Neural cell (in vitro differentiated cells): ENCODE measurements around the gene ADGRD1. TPM values are rescaled to one million over a fixed set of nuclear protein-coding genes. Genes with fewer than 3 reads are reported as not detected.

Experiments used
- H2AFZ ChIP-seq: fragments of 200-600, 300-800 bp; sonication (generic), shearing (Covaris generic); 2 replicates; pipeline ENCODE4 v1.6.0; 2014; ENCODE audit warnings: low read depth, mild to moderate bottlenecking, antibody characterized with exemption, low read length, moderate library complexity
- H3F3A ChIP-seq: fragments of 200-600 bp; shearing (Covaris generic); 2 replicates; pipeline ENCODE4 v1.6.1; 2016; ENCODE audit warnings: mild to moderate bottlenecking, moderate library complexity, mixed read lengths, antibody characterized with exemption, low read length; ENCODE audit not compliant: insufficient read depth, poor library complexity, severe bottlenecking
- H3K27ac ChIP-seq: fragments of 200-600, 300-800 bp; sonication (generic), shearing (Covaris generic); 2 replicates; pipeline ENCODE4 v1.5.1; 2014; ENCODE audit warnings: mild to moderate bottlenecking, low read length, moderate library complexity
- H3K27me3 ChIP-seq: fragments of 300-800, 200-600 bp; sonication (generic), shearing (Covaris generic); 2 replicates; pipeline ENCODE4 v1.6.0; 2014; ENCODE audit warnings: mild to moderate bottlenecking, low read depth, low read length, moderate library complexity; ENCODE audit not compliant: insufficient read depth
- H3K36me3 ChIP-seq: fragments of 300-800, 200-600 bp; sonication (generic), shearing (Covaris generic); 2 replicates; pipeline ENCODE4 v1.5.1; 2014; ENCODE audit warnings: mild to moderate bottlenecking, antibody characterized with exemption, low read length, moderate library complexity; ENCODE audit not compliant: insufficient read depth
- H3K4me2 ChIP-seq: fragments of 300-800, 200-600 bp; sonication (generic), shearing (Covaris generic); 2 replicates; pipeline ENCODE4 v1.6.0; 2014; ENCODE audit warnings: mild to moderate bottlenecking, low read length
- H3K4me3 ChIP-seq: fragments of 300-800, 200-600 bp; sonication (generic), shearing (Covaris generic); 2 replicates; pipeline ENCODE4 v1.5.1; 2014; ENCODE audit warnings: mild to moderate bottlenecking, low read length, moderate library complexity
- H3K79me2 ChIP-seq: fragments of 200-600 bp; shearing (Covaris generic); replicated peaks from 2 replicates; pipeline ENCODE4 v1.6.0; 2014; ENCODE audit warnings: mild to moderate bottlenecking, low read length, moderate library complexity; ENCODE audit not compliant: insufficient read depth
- H3K9ac ChIP-seq: fragments of 300-800, 200-600 bp; sonication (generic), shearing (Covaris generic); 2 replicates; pipeline ENCODE4 v1.6.1; 2016; ENCODE audit warnings: mild to moderate bottlenecking, low read length, mixed read lengths
- H3K9me2 ChIP-seq: fragments of 200-600 bp; shearing (Covaris generic); 2 replicates; pipeline ENCODE4 v1.6.1; 2016; ENCODE audit warnings: mild to moderate bottlenecking, low read length, mixed read lengths; ENCODE audit not compliant: insufficient read depth
- H3K9me3 ChIP-seq: fragments of 200-600, 300-800 bp; sonication (generic), shearing (Covaris generic); 2 replicates; pipeline ENCODE4 v1.6.1; 2016; ENCODE audit warnings: mild to moderate bottlenecking, mixed run types, low read length, moderate library complexity, mixed read lengths
- H4K20me1 ChIP-seq: fragments of 200-600 bp; shearing (Covaris generic); 2 replicates; pipeline ENCODE4 v1.6.1; 2016; ENCODE audit warnings: mild to moderate bottlenecking, mixed run types; ENCODE audit not compliant: insufficient read depth
- EP300 ChIP-seq: fragments of 450-650 bp; conservative IDR thresholded peaks from 2 replicates; pipeline ENCODE4 v1.6.1; 2014; ENCODE audit warnings: antibody characterized with exemption, mild to moderate bottlenecking, moderate library complexity; ENCODE audit not compliant: poor library complexity, severe bottlenecking
- EZH2 ChIP-seq: fragments of 200-600, 300-800 bp; shearing (Covaris generic), sonication (generic); IDR thresholded peaks from 2 replicates; pipeline ENCODE4 v1.6.1; 2014; ENCODE audit warnings: antibody characterized with exemption, low read length, borderline replicate concordance, mild to moderate bottlenecking; ENCODE audit not compliant: insufficient read depth, poor library complexity, severe bottlenecking
- MXI1 ChIP-seq: fragments of 450-650 bp; conservative IDR thresholded peaks from 2 replicates; pipeline ENCODE4 v1.6.1; 2014; ENCODE audit warnings: antibody characterized with exemption, mild to moderate bottlenecking; ENCODE audit not compliant: poor library complexity, severe bottlenecking
- POLR2AphosphoS5 ChIP-seq: IDR thresholded peaks from 2 replicates; pipeline ENCODE4 v1.6.1; 2012
- RAD21 ChIP-seq: fragments of 450-650 bp; conservative IDR thresholded peaks from 2 replicates; pipeline ENCODE4 v1.6.1; 2014; ENCODE audit warnings: antibody characterized with exemption, mild to moderate bottlenecking, moderate library complexity
- SMC3 ChIP-seq: fragments of 450-650 bp; conservative IDR thresholded peaks from 2 replicates; pipeline ENCODE4 v1.6.1; 2014; ENCODE audit warnings: antibody characterized with exemption, mild to moderate bottlenecking, moderate library complexity; ENCODE audit not compliant: poor library complexity
- TAF1 ChIP-seq: IDR thresholded peaks from 2 replicates; pipeline ENCODE4 v1.6.1; 2012; ENCODE audit warnings: low read depth
- polyA plus RNA-seq: library from polyadenylated mRNA; depleted of rRNA; stranded (reverse); fragments of >200 nt; gene quantifications from 2 replicates; pipeline ENCODE4 v1.2.3, GENCODE V29; 2014
- TF ChIP-seq, protein P1 (sequence below): fragments of 450-650 bp; IDR thresholded peaks from 2 replicates; pipeline ENCODE4 v1.5.1; 2014; ENCODE audit warnings: antibody characterized with exemption, mild to moderate bottlenecking, moderate library complexity; ENCODE audit not compliant: poor library complexity, severe bottlenecking
- TF ChIP-seq, protein P2 (sequence below): IDR thresholded peaks from 2 replicates; pipeline ENCODE4 v1.6.1; 2012; ENCODE audit warnings: borderline replicate concordance

The ADGRD1 gene
- polyA plus RNA-seq, 1 donor from 2014 or later = 1.7 TPM

DNA sequence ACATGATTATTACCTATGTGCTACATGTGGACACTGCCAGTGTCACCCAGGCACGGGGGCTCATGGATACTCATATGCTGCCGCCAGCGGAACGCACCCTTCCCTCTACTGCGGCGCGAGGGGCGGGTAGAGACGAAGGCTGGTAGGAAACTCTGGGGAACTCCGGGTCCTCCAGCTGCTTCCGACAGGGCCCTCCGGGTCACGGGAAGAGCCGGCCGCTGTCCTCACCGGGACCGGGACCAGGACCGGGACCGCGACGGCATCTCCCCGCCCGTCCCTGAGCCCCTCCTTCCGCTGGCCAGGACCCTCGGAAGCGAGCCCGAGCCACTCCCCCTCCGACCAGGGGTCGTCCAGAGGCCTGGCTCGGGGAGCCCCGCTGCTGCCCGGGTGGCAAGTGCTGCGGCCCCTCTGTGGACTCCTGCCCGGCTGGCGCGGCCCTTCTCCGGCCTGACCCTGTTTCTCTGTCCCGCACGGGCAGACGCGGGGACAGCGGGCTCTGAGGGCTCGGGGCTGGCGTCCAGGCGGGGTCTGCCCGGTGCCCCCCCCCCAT, 209.6 kb downstream of the ADGRD1 start:
- Histone ChIP-seq H3F3A (no peaks in the 10 kb centered on the region), H3K27ac (no peak overlapping the region), H3K9me2 (no peaks in the 10 kb centered on the region), H4K20me1 (no peaks in the 10 kb centered on the region), H3K79me2 (no peaks in the 10 kb centered on the region), H3K9ac (no peak overlapping the region), H2AFZ (no peak overlapping the region), H3K36me3 (no peaks in the 10 kb centered on the region), H3K4me3 (no peak overlapping the region), H3K27me3 (no peaks in the 10 kb centered on the region), H3K4me2 (no peak overlapping the region), H3K9me3 (no peaks in the 10 kb centered on the region)
- TF ChIP-seq TAF1 (no peak), EZH2 (no peak), RAD21 (no peak), SMC3 (no peak), MXI1 (no peak), EP300 (no peak), POLR2AphosphoS5 (no peak)
- TF ChIP-seq, protein P1, sequence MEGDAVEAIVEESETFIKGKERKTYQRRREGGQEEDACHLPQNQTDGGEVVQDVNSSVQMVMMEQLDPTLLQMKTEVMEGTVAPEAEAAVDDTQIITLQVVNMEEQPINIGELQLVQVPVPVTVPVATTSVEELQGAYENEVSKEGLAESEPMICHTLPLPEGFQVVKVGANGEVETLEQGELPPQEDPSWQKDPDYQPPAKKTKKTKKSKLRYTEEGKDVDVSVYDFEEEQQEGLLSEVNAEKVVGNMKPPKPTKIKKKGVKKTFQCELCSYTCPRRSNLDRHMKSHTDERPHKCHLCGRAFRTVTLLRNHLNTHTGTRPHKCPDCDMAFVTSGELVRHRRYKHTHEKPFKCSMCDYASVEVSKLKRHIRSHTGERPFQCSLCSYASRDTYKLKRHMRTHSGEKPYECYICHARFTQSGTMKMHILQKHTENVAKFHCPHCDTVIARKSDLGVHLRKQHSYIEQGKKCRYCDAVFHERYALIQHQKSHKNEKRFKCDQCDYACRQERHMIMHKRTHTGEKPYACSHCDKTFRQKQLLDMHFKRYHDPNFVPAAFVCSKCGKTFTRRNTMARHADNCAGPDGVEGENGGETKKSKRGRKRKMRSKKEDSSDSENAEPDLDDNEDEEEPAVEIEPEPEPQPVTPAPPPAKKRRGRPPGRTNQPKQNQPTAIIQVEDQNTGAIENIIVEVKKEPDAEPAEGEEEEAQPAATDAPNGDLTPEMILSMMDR = no peak
- TF ChIP-seq, protein P2, sequence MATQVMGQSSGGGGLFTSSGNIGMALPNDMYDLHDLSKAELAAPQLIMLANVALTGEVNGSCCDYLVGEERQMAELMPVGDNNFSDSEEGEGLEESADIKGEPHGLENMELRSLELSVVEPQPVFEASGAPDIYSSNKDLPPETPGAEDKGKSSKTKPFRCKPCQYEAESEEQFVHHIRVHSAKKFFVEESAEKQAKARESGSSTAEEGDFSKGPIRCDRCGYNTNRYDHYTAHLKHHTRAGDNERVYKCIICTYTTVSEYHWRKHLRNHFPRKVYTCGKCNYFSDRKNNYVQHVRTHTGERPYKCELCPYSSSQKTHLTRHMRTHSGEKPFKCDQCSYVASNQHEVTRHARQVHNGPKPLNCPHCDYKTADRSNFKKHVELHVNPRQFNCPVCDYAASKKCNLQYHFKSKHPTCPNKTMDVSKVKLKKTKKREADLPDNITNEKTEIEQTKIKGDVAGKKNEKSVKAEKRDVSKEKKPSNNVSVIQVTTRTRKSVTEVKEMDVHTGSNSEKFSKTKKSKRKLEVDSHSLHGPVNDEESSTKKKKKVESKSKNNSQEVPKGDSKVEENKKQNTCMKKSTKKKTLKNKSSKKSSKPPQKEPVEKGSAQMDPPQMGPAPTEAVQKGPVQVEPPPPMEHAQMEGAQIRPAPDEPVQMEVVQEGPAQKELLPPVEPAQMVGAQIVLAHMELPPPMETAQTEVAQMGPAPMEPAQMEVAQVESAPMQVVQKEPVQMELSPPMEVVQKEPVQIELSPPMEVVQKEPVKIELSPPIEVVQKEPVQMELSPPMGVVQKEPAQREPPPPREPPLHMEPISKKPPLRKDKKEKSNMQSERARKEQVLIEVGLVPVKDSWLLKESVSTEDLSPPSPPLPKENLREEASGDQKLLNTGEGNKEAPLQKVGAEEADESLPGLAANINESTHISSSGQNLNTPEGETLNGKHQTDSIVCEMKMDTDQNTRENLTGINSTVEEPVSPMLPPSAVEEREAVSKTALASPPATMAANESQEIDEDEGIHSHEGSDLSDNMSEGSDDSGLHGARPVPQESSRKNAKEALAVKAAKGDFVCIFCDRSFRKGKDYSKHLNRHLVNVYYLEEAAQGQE = no peak

DNA sequence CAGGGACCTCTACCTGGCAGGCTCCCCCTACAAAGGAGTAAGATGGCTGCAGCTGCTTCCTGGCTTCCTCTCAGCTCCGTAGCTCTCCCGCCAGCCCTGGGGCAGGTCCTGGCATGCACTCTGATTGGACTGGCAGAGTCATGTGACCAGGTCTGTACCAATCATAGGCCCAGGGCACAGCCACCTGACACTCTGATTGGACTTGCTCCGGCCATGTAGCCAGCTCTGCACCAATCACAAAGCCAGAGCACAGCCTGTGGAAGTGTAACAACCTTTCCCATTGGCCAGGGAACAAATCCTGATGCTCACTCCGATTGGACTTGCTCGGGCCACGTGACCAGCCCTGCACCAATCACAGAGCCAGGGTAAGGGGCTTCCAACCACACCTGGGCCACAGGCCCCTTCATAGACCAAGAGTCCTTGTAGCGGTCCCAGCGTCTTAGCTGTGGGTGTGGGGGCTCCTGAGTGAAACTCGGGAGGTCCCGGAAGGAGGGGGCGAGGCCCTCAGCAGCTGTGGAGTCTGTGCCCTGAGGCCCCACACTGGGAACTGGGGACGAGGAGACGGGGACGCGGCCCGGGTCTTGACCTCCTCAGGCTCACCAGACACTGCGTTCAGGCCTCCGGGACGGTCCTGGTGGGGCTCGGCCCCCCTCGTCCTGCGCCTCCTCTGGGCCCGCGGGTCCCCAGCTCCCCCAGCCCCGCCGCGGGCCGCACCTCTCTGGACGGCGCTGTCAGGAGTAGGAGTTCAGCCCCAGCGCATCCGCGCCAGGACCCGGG, 210.6 kb downstream of the ADGRD1 start:
- Histone ChIP-seq H3K4me3 (no peak overlapping the region), H3K27ac (no peak overlapping the region), H3K36me3 (no peaks in the 10 kb centered on the region), H2AFZ (no peak overlapping the region), H3K9me3 (no peaks in the 10 kb centered on the region), H3K4me2 (no peak overlapping the region), H3K9ac (no peak overlapping the region), H4K20me1 (no peaks in the 10 kb centered on the region), H3K79me2 (no peaks in the 10 kb centered on the region), H3K27me3 (no peaks in the 10 kb centered on the region), H3F3A (no peaks in the 10 kb centered on the region), H3K9me2 (no peaks in the 10 kb centered on the region)
- TF ChIP-seq EZH2 (no peak), POLR2AphosphoS5 (no peak), SMC3 (no peak)
- TF ChIP-seq, protein P1 = no peak
